CD4-positive, alpha-beta T cell treated with Interferon gamma for 1 hour (primary cell): ENCODE measurements around the gene TSTD2.
"Not testable (repeated sequence)": the region's sequence is repeated elsewhere in the genome, so short reads cannot be mapped to it uniquely, and the experiment has no call there.

Source experiments
- DNase-seq: peaks from one replicate; pipeline ENCODE4 v3.0.0-alpha.2; 2020

Gene TSTD2

GRCh38 chr9:97629156-97629555, 4.0 kb downstream of the TSTD2 start:
- DNase-seq: no peak

DNA sequence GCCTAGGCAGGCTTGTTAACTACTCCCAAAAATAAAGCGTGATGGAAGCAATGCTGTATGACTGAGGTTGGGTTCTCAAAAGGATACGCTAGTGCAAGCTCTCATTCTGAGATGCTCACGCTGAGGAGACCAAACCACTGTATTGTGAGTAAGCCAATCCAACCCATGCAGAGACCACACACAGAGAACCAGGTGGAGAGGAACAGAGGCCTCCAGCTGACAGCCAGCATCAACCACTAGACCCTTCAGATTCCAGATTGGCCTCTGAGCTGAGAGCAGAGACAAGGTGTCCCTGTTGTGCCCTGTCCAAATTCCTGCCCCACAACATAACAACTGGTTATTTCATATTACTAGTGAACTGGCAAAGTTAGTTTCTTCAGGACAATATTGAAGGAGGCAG, 4.5 kb downstream of the TSTD2 start:
- DNase-seq: no peak

DNA sequence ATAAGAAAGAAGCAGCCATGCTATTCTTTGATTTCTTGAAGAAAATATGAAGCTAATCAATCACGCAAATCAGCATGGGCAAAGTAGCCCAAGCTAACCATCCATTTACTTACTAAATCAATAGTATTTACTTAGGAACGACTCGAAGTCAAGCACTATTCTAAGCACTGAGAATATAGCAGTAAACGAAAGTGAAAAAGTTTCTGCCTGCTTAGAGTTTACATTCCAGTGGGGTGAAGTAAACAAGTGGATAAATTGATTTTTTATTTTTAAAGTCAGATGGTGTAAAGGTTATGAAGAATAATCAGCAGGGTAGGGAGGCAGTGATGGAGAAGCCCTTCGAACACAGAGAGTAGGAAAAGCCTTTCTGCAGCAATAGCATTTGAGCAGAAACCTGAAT, 5.5 kb downstream of the TSTD2 start:
- DNase-seq: no peak

DNA sequence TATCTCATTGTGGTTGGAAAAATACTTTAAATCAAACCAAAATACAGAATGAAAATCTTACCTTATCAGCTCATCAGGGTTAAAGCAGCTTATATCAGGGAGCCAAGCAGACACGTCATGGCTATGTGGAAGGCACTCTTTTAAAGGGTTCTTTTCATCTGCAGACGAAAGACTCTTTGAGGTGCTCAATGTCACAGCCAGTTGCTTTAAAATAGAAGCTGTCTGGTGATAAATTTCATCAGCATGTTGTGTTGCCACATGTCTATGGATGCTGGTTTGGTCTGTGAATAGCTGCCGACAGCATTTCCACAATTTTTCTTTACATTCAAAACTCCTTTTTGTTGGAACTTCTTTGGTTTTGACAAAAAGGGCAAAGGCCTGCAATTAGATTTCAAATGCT, 7.5 kb downstream of the TSTD2 start:
- no peak for DNase-seq

DNA sequence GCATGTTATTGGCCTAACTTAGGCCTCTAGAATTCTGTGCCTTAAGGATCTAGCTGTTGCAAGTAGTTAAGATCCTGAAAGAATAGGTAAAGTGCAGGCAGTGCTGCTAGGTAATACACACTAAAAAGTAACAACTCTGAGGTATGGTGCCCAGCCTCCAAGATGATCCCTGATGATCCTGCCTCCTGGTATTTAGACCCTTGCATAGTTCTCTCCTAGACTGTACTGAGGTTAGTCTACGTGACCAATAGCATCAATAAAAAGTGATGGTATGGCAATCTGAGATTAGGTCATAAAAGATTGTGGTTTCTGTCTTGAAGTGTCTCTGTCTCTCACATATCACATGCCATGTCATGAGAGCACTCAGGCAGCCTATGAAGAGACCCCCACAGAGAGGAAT, 9.2 kb downstream of the TSTD2 start:
- DNase-seq: no peak

- not testable (repeated sequence) for DNase-seq
These were observed 10.7 kb downstream of the TSTD2 start for GRCh38 chr9:97622483-97622882.

DNA sequence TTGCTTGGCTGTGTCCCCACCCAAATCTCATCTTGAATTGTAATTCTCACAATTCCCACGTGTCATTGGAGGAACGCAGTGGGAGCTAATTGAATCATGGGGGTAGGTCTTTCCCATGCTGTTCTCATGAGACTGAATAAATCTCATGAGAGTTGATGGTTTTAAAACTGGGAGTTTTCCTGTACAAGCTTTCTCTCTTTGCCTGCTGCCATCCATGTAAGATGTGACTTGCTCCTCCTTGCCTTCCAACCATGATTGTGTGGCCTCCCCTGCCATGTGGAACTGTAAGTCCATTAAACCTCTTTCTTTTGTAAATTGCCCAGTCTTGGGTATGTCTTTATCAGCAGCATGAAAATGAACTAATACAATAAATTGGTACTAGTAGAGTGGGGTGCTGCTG, 13.1 kb downstream of the TSTD2 start:
- not testable (repeated sequence) for DNase-seq

- no peak for DNase-seq
These were observed 15.2 kb downstream of the TSTD2 start for GRCh38 chr9:97617939-97618416.

GRCh38 chr9:97615439-97616072, 17.6 kb downstream of the TSTD2 start:
- DNase-seq: peak; percentile 40

DNA sequence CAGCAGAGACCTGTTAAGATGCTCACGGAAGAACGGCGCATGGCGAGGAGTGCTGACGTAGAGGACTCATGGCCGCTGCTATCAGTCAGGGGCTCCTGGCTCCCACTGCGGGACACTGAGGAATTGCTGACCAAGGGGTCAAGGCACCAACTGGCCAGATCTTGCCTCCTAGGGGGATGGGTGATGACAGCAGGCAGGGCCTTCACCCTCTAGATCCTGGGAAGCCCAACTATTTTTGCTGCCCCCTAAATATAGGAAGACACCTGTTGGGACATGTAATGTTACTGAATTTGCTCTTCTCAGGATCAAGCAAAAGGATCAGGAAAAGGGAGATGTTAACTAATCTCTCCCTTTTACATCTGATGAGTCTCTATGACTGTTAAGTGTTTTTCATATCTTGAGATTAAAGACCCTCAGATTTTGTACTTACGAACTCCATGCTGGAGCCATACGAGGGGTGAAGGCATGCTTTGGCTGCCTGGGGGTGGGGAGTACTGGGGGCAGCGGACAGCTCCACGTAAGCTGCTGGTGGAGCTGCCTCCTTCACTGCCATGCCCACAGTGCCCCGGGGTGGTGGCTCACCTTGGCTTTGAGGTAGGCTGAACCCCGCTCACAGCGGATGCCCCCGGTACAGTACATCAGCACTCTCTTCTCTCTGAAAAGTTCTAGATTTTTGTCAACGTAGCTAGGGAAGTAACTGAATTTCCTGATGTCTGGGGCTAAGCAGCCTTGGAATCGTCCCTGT, 28.1 kb downstream of the TSTD2 start:
- DNase-seq: no peak

DNA sequence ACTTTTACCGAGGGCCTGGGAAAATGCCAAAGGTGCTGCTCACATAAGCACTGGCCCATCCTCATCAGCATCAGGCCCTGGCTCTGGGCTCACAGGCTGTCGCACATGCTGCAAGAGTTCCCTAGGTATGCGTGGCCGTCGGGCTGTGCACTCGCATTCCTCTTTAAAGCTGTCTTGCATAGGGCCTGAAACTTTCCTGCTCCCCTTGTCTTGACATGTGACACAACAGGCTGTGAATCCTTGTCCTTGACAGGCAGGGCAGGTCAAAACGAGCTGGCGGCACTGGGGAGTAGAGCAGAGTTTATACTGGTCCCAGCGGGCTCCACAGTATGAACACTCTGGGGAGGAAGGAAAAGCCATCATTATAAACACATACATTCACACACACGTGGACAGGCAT, 30.7 kb downstream of the TSTD2 start:
- DNase-seq: no peak

GRCh38 chr9:97601228-97601898, 31.8 kb downstream of the TSTD2 start:
- no peak for DNase-seq

DNA sequence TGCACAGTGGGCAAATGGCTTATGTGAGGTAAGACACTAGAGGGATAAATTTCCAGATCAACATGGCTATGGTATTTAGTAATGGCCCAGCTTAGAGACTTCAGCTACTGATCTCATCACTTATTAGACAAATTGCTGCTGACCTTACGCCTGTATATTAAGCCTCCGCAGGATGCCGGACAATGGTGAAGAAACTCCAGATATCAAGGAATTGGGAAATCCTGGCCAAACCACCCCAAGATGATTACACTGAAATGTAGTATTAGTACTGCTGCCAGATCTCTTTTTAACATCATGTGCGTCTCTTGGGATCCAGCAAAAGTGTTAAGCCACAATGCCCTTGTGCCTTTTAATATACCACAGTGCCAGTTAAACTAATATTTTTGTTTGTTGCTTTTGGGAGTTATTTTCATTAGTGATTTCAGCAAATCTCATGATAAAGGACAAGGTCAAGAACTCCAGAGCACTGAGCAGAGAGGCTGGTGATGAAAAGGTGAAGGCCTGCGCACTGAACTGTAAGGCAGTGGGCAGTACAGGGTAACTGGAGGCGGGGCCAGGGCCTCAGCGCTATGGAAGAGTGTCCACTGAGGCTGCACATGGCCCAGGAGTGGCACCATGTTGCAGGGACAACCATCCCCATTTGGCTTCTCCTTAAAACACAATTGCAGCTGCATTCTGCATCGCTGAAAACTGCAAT, 32.5 kb downstream of the TSTD2 start:
- no peak for DNase-seq

DNA sequence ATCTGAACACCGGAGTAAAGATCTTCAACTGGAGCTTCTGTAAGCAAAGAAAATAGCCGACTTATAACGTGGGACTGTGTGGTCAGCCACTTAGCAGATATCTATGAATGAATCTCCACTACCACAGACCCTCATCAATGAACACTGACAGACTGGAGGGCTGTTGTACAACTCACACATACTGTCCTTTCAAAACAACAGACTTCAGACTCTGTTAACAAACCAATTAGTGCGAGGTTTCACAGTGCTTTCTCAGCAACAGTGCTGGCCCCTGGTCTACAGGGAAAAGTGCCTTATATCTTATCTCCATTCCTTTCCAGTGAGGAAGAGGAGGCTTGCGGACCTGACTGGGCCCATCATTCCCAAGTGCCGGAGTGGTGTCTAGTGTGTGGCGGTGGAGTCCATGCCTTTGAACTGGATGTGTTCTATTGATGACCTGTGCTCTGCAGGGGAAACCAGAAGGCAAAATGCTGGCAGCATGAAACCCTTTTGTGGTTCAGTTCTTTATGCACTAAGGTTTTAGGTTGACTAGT, 33.8 kb downstream of the TSTD2 start:
- DNase-seq: no peak

DNA sequence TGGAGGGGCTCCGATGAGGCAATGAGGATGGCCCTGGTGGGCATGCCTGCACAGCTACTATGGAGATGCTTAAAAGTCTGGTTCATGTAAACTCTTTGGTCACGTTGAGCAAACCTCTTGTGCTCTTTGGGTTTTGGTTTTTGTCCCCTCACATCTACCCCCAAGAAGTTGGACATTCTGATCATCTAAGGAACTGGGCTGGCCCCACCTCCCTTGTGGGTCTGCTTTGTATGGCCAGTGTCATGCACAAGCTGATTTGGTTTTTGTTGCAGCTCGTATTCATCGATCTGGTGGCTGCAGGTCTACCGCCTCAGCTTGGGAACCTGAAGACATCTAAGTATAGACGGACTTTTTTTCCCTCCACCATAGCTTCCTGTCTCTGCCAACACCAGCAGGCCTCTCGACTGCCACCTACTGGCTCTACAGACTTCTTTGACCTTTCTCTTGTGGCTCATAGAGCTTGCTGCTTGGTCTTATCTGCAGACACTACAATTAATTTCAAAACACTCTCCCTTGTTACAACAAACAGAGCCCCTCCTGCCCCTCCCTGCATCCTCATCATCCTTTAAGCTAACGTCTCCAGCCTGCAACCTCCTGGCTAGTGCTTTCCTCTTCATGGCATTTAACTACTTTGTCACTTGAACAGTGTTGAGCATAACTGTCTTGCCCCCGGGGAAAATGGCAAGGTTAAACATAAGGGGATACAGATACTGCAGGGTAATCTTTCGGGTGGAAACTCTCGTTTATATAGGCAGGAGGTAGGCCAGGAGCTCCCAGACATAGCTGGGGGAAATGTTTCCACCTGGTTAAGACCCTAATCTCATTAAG, 34.5 kb downstream of the TSTD2 start:
- peak; percentile 56 for DNase-seq

GRCh38 chr9:97596906-97597305, 36.3 kb downstream of the TSTD2 start:
- no peak for DNase-seq

DNA sequence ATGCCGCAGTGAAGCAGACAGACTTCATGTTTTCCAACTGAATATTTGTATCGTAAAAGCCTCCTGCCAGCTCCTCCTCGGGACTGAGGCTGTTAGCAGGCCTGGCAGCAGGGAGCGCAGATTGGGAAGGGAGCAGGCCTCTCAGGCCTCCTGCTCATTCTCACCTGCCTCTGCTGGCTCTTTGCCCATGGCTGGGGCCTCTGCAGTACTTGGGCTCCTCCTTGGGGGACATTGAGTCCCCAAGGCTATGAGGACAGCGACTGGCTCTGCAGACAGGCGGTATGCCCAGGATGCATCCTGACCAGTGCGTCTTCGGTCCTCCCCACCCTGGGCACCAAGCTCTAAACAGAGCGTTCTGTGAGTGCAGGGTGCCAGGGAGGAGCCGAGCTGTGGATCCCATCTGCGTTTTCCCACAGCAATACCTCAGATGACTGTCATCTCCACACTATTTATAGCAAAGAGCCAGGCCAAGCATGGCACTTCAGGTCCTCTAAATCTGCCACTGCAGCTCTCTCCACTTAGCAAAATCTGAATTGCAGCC, 38.7 kb downstream of the TSTD2 start:
- no peak for DNase-seq

- DNase-seq: no peak
These were observed 39.2 kb downstream of the TSTD2 start for GRCh38 chr9:97593960-97594359.

GRCh38 chr9:97592126-97592525, 41.0 kb downstream of the TSTD2 start:
- no peak for DNase-seq

DNA sequence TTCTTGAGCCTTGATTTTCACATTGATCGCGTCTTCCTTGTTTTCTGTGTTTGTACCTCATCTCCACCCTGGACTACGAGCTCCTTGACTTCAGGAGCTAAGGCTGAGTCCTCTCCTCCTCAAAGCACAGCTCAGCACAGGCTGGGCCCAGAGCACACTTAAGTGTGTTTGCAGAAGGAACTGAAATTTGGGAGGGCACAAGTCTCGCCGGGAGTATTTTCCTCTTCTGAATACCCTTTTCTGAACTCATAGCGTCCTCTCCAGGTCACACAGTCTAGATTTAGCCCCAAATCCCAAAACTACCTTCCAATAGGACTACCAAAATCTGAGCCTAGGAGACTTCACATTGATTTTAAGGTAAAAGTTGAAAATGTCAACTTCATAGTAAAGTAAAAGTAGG, 41.6 kb downstream of the TSTD2 start:
- no peak for DNase-seq

DNA sequence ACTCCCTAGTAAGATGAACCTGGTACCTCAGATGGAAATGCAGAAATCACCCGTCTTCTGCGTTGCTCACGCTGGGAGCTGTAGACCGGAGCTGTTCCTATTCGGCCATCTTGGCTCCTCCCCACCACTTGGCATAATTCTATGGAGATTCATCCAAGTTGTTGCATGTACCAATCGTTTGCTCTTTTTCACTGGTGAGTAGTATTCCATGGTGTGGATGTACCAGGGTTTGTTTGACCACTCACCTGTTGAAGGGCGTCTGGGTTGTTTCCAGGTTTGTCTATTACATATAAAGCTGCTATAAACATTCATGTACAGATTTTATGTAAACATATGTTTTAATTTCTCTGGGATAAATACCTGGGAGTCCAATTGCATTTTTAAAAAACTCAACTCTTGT, 46.3 kb downstream of the TSTD2 start:
- not testable (repeated sequence) for DNase-seq

DNA sequence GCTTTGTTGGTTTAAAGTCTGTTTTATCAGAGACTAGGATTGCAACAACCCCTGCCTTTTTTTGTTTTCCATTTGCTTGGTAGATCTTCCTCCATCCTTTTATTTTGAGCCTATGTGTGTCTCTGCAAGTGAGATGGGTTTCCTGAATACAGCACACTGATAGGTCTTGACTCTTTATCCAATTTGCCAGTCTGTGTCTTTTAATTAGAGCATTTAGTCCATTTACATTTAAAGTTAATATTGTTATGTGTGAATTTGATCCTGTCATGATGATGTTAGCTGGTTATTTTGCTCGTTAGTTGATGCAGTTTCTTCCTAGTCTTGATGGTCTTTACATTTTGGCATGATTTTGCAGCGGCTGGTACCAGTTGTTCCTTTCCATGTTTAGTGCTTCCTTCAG, 48.4 kb downstream of the TSTD2 start:
- not testable (repeated sequence) for DNase-seq
